HG03342 (cell line): ENCODE results near the gene CSAD.

Experiments
- ATAC-seq: cut with Tn5 transposase; IDR thresholded peaks from one replicate; pipeline ENCODE4 v1.9.1; 2021; ENCODE audit warnings: mild to moderate bottlenecking, moderate library complexity; ENCODE audit not compliant: unreplicated experiment

The CSAD gene

DNA sequence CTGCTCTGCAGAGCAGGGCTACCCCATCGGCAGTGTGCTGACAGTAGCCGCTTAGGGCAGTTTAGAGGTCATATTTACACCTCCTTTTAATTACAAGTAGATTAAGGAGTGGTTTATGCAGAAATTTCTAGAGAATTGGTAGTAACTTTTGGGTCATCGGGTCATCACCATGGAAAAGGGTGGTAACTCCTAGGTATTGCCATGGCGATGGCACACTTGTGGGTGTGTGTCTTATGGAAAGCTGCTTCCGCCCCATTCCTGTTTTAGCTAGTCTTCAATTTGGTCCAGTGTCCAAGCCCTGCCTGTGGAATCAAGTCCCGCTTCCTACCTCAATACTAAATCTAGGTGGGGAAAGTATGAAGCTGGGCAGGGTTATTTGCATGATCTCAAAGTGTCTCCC is 29.7 kb downstream of the CSAD start:
- no peak for ATAC-seq

DNA sequence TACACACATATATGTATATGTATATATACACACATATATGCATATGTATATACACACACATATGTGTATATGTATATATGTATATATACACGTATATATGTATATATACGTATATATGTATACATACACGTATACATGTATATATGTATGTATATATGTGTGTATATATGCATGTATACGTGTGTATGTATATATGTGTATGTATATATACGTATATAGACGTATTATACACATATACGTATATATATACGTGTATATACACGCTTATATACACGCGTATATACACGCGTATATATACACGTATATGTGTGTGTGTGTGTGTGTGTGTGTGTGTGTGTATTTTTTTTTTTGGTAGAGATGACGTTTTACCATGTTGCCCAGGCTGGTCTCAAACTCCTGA is 33.1 kb downstream of the CSAD start:
- no peak for ATAC-seq

DNA sequence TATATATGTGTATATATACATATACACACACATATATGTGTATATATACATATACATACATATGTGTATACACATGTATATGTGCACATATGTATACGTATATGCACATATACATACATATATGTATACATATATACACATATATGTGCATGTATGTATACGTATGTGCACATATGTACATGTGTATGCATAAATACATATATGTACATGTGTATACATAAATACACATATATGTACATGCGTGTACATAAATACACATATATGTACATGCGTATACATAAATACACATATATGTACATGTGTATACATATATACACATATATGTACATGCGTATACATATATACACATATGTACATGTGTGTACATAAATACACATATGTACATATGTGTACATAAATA is 33.5 kb downstream of the CSAD start:
- no peak for ATAC-seq

DNA sequence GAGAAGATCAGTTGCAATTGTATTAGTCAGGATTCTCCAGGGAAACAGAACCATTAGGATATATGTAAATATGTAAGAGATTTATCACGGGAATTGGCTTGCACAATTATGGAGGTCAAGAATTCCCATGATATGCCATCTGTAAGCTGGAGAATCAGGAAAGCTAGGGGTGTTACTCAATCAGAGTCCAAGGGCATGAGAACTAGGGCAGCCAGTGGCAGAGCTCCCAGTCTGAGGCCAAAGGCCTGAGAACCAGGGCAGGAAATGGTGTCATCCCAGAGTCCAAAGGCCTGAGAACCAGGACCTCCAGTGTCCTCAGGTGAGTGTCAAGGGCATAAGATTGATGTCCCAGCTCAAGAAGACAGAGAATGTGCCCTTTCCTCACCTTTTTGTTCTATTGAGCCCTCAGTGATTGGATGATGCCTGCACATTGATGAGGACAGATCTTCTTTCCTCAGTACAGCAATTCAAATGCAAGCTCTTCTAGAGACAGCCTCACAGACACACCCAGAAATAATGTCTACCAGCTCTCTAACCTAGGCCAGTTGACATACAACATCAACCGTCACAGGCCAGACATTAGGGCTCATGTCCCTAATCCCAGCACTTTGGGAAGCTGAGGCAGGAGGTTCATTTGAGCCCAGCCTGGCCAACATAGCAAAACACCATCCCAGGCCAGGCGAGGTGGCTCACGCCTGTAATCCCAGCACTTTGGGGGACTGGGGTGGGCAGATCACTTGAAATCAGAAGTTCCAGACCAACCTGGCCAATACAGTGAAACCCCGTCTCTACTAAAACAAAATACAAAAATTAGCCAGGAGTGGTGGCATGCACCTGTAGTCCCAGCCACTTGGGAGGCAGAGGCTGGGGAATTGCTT is 35.1 kb downstream of the CSAD start:
- no peak for ATAC-seq

DNA sequence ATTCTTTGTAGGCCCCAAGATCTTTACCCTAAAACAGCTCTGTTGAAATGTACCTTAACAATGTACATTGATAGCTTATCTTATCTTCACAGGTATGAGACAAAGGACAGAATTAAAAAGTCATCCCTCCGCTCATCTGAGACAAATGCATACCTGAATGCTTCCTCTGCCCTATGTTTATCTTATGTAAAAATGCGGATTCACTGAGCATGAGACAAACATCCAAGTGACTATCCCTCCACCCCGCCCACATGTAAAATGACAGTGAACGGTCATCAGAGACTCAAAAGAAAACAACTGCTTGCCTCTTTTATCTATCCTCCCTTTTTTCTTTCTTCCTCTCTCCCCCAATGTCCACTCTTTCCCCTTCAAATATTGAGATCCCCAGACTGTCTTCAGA is 37.4 kb downstream of the CSAD start:
- no peak for ATAC-seq

DNA sequence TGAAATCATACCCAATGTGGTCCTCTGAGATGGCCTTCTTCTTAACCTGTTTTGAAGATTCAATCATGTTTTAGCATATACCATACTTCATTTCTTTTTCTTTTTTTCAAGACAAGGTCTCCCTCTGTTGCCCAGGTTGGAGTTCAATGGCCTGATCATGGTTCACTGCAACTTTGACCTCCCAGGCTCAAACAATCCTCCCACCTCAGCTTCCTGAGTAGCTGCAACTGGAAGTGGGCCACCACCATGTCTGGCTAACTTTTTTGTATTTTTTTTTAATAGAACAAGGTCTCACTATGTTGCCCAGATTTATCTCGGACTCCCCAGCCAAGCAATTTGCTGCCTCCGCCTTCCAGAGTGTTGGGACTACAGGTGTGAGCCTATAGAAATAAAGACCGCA is 47.0 kb downstream of the CSAD start:
- no peak for ATAC-seq

DNA sequence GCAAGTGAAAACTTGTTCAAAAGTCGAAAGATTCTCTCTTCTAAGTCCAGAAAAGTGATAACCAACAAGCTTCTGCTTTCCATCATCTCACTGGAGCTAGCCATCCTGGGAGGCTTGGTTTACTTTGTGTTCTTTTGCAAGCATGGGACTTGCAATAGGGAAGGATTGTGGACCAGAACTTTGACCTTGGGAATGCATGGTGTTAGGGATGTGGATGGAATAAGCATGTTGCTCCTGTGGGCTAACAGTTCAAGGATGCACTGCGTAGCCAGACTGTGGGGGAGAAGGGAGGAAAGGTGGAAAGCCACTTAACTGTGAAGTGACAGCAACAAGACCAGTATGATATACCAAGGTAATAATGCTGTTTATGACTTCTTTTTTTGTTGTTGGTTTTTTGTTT is 48.9 kb downstream of the CSAD start:
- ATAC-seq, result no peak

DNA sequence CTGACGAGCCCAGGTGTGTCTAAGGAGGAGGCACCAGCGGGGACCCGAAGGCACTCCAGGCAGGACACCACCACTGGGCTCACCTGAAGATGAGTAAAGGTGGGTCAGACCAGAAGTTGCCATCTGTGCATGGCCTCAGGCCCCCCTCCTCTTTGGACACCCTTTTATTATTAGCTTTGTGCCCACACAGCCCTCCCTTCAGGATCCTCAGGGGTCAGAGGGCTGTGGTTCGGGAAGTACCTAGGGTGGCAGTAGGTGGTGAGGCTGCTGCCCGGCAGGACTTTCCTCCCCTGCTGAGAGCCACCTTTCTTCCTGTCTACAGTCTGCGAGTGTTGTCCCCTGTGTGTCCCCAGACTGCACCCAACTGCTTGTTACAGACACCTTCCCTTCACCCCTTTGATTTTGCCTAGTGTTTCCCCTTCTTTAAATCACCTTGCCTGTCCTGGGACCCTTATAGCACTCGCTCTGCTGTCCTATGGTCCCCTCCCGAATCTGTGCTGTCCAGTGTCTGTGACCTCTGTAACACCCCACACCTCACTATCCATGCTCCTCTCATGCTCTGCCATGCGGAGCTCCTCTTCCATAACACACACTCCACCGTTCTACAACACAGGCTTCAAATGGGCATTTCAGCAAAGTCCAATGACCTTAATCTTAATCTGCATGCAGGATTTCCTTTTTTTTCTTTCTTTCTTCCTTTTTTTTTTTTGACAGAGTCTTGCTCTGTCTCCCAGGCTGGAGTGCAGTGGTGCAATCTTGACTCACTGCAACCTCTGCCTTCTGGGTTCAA is 51.8 kb downstream of the CSAD start:
- ATAC-seq, result no peak

DNA sequence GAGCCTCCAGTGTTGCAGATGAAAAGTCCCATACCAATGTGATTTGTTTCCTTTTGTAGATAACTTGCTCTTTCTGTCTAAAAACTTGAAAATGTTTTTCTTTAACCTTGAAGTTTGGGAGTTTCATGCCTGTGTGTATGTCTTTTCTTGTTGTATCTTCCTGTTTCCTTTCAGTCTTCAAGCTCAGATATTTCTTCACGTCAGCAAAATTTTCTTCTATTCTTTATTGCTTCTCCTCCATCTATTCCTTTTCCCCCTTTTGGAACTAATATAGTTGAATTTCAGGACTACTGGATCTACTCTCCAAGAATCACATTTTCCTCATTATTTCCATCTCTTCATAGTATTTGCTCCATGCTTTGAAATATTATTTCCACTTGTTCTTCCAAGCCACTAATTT is 53.6 kb downstream of the CSAD start:
- ATAC-seq, result no peak

DNA sequence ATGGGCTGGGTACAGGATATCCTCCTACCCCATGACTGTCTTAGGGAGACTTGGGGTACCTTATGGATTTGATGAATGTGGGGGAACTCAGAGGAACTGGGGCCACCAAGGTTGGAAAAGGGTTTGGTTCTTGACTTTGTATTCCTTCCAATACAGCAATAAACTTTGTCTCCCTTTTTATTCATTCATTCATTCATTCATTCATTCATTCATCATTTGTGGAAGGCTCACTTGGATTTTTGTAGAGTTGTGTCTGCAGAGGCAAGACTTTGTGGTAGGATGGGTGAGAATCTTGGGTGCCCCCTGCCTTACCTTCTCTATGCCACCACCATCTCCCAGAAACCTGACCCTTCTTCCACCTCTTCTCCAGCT is 56.4 kb downstream of the CSAD start:
- no peak for ATAC-seq

DNA sequence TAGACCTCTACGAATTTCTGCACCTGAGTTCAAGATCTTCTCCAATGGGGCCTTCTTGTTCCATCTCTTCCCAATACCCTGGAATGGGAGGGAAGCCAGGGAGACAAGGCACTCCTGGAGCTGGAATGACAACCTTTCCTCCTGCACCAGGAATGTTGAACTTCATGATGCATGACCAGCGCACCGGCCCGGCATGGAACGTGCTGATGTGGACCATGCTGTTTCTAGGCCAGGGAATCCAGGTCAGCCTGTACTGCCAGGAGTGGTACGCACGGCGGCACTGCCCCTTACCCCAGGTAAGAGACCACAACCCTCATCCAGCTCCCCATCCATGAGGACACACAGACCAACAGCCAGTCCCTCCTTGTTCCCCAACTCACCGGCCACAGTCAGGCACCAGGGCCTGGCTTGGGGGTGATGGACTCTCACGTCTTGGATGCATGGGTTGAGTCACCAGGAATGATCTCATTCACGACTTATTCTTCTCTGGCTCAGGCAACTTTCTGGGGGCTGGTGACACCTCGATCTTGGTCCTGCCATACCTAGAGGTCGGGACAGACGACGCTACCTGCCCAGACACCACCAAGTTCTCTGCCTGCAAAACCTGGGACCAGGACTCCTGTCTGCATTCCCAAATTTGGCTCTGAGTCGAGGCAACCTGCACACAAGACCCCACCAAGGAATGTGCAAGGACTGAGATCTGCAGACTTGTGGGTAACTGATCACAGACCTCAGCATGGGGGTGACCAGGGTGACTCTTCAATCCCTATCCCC is 57.0 kb downstream of the CSAD start:
- ATAC-seq, result no peak

DNA sequence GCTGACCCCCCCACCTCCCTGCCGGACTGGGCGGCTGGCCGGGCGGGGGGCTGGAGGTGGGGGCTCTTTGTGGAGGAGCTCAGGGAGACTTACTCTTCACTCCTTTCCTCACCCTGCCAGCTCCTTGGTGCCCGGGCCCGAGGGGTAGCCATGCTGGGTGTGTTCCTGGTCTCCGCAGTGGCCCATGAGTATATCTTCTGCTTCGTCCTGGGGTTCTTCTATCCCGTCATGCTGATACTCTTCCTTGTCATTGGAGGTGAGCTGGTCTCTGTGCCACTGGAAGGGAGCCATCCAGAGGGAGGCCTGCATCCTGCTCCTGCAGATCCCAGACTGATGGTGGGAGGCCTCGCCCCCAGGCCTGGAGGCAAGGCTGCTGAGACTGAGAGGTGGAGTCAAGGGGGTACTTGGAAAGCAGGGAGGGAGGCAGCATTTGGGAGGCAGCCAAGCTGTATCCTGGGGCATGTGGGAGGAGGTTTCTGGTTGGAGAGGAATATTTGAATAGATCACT is 57.7 kb downstream of the CSAD start:
- ATAC-seq, result no peak

DNA sequence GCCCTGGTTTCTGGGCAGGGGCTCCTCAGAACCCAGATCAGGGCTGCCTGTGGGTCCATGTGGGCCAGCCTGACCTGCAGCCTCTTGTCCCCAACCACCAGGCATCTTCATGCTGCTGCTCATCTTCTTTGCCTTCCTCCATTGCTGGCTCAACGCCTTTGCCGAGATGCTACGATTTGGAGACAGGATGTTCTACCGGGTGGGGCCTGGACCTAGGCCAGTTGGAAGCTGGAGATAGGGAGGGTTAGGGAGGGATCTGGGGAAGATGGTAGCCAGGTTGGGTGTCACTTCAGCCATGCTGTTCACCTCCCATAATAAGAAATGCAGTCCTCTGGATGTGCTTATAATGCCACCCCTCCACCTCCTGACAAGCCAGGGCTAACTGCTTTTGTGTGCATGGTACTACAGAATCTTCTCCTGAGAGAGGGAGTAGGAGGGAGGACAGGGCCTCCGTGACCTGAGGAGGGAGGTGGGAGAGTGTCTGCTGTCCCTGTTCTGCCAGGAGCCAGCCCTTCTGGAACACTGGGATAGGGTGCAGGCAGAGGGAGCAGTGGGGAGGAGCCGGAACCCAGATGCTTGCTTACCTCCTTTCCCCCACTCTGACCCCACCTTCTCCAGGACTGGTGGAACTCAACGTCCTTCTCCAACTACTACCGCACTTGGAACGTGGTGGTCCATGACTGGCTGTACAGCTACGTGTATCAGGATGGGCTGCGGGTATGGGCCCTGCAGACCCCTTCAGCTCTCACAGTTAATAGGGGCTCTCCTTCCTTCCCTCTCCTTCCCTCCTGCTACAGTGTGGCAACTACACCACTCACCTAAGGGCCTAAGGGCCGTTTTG is 59.8 kb downstream of the CSAD start:
- ATAC-seq, result no peak

DNA sequence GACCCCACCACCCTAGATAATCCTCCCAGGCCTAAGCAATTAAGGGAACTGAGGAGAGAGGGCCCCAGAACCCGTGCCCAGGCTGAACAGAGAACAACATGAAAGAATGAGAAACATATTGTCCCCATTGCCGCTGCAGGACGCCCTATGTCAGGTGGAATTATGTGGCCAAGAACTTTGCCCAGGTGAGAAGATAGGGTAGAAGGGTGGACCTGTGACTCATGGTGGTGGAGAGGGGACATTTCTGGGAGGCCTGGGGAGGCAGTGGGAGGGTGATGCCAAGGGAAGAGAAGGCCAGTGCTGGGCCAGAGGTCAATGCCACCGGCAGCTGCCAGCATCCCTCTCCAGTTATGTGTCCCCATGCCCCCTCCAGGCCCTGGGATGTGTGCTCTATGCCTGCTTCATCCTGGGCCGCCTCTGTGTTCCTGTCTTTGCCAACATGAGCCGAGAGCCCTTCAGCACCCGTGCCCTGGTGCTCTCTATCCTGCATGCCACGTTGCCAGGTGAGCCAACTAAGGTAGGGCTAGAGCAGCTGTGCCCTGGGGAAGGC is 61.9 kb downstream of the CSAD start:
- ATAC-seq, result no peak

DNA sequence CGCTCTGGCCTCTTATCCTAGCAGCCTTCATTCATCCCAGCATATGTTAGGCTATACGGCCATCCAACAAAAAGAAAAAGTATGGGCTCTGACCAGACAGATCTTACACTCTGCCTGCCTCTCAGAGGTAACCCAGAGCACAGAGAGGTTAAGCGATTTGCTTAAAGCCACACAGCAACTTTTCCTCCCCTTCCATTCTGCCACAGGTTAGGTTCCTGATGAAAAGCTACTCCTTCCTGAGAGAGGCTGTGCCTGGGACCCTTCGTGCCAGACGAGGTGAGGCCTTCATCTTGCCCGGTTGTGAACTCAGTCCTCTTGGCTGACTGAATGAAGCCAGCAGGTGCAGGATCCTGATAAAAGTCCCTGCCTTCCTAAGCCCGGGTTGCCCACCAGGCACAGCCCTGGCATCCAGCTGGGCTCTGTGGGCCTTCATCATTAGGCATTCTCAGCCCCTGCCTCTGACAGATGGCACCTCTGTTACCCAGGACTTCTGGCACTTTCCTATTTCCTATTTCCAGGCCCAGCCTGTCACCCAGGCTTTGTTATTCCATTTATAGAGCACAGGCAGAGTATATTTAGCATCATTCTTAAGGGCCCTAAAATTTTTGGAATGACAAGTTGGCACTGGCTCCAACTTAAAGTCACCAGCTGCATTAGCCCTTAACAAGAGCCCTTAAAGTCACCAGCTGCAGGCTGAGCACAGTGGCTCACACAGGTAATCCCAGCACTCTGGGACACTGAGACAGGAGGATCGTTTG is 64.7 kb downstream of the CSAD start:
- no peak for ATAC-seq

DNA sequence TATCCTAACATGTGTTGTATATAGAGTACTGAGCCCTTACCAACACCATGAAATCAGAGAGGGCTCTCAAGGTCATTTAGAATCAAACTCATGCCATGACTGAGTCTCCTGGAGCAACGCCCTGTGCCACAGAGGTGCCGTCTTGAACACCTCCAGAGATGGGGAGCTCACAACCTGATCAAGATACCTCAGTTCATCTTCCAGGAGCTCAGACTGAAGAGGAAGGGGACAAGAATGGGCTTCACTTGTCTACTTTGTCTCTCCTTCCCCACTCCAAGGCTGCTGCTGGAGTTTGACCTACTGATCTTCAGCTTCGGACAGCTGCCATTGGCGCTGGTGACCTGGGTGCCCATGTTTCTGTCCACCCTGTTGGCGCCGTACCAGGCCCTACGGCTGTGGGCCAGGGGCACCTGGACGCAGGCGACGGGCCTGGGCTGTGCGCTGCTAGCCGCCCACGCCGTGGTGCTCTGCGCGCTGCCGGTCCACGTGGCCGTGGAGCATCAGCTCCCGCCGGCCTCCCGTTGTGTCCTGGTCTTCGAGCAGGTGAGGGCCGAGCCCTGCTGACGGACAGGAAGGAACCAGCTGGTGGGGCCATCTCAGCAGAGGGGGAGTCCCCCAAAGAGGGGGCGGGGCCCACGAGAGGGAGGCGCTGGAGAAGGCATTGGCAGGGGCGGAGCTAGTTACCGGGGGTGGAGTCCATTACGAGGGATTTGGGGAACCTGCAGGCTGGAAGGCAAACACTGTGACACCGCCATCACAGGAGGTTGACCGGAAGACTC is 65.4 kb downstream of the CSAD start:
- ATAC-seq, result no peak

DNA sequence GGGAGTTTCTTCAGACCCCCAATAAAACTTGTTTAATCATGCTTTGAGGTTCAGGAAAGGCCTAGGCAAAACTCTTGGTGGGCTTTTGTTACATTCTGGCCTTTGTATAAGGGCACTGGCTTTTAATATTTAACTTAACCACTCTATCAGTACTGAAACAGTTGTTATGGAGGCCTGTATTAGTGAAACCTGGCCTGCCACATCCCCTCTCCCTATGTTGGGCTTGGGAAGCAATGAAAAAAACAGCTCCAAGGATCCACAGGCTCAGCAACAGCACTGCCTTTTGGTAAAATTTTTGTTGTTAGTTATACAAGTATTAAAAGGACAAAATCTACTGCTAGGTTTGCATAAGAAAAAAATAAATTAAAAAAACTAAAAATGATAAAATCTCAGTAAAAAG is 66.8 kb downstream of the CSAD start:
- ATAC-seq, result no peak

DNA sequence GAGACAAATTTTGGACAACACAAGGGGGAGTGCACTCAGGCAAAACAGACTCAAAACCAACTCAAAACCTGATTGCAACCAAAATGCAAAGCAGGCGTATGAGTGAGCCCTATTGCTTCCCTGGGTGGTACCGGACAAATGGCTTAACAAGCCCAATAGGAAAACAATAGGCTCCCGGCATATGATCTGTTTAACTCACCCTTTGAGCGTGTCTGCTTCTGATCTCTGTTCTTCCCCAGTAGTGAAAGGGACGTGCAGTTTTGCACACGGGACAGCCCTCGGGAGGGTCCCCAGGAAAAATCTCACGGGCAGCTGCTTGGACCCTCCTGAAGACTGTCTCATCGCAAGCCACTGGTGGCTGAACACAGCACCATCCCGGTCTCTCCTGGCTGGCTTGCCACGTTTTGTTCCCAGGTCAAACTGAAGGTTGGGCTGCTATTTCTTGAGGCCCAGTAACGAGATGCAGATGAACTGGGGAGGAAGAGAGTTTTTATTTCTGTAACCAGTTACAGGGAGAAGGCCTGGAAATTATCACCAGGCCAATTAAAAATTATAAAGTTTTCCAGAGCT is 67.5 kb downstream of the CSAD start:
- no peak for ATAC-seq
